ENCODE data around the gene TMEM203. TPM values are rescaled to one million over a fixed set of nuclear protein-coding genes. Genes with fewer than 3 reads are reported as not detected.
A peak's percentile ranks its signal among the peaks of the same experiment; 100 is the strongest.

Gene TMEM203
- total and polyA plus RNA-seq, 10 of the 15 experiments (the other 5 are each of a cell fraction or from before 2014, with no cell fraction given) = 7.2 to 68.1 (median 33.8) TPM

DNA sequence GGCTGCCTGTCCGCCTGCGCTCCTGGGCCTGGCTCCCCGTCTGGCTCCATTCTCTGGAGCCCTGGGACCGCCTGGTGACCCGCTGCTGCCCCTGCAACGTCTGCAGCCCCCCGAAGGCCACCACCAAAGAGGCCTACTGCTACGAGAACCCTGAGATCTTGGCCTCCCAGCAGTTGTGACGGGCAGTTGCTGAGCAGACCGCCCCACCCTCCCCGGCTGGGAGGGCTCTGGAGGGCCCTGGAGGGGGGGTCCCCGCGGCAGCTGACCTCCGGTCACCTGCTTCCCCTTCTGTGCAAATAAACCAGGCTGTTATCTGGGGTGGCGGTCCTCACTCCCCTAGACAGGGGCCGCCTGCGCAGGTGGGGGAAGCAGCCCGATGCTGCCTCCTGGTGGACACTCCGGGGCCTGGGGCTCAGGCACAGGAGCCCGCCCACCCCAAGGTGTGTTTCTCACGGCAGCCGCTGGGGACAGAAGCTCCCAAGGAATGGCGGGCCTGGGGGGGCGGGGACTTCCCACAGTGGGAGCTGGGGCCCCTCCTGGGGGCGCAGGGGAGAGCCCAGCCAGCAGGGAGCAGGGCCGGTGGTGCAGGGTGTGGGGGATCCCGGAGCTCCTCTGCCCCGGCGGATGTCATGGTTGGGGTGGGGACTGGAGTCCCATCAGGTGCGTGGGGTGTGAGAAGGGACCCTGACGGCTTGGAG is 30.9 kb upstream of the TMEM203 start (continued):
- TF ChIP-seq KDM1A (IDR thresholded peaks at IDR 0.05; ENCODE audit: borderline replicate concordance) (no peak), SMC3 (IDR thresholded peaks at IDR 0.05; ENCODE audit: borderline replicate concordance, low read length) (peak; percentile 88), POLR2A (IDR thresholded peaks at IDR 0.05; ENCODE audit: low read depth, low read length) (no peak), DPF2 (IDR thresholded peaks at IDR 0.05) (peak; percentile 75; the same call in 1 of the 2 replicates), ZSCAN29 (IDR thresholded peaks at IDR 0.05) (no peak), CHD4 (IDR thresholded peaks at IDR 0.05) (no peak), CREM (IDR thresholded peaks at IDR 0.05; ENCODE audit: low read depth) (peak; percentile 23; the same call in 1 of the 2 replicates), HDGF (IDR thresholded peaks at IDR 0.05) (0 out of 2 replicates have a peak, but pooled peaks have one; percentile 41), ETV6 (conservative IDR thresholded peaks at IDR 0.05 in 1 of 2, IDR thresholded peaks at IDR 0.05 in 1 of 2; ENCODE audit: borderline replicate concordance in 1 of 2, low read depth in 1 of 2) (no peak), TCF7 (IDR thresholded peaks at IDR 0.05; ENCODE audit: borderline replicate concordance) (no peak), GATAD2B (conservative IDR thresholded peaks at IDR 0.05; ENCODE audit: low read depth) (peak; percentile 96), MEF2B (IDR thresholded peaks at IDR 0.05; ENCODE audit: partially characterized antibody, poor library complexity, severe bottlenecking) (peak; percentile 80), GABPA (IDR thresholded peaks at IDR 0.05; ENCODE audit: low read depth) (no peak), NR2C2 (IDR thresholded peaks at IDR 0.05; ENCODE audit: borderline replicate concordance, control insufficient read depth, insufficient read length, low read depth) (no peak), HDAC6 (IDR thresholded peaks at IDR 0.05; ENCODE audit: unreplicated experiment) (no peak), FOXM1 (IDR thresholded peaks at IDR 0.05; ENCODE audit: low read depth, low read length) (no peak), EED (IDR thresholded peaks at IDR 0.05; ENCODE audit: low read depth) (peak; percentile 68), SUPT20H (IDR thresholded peaks at IDR 0.05; ENCODE audit: borderline replicate concordance, control insufficient read depth, low read depth, low read length) (no peak)
- TF ChIP-seq, protein P1, sequence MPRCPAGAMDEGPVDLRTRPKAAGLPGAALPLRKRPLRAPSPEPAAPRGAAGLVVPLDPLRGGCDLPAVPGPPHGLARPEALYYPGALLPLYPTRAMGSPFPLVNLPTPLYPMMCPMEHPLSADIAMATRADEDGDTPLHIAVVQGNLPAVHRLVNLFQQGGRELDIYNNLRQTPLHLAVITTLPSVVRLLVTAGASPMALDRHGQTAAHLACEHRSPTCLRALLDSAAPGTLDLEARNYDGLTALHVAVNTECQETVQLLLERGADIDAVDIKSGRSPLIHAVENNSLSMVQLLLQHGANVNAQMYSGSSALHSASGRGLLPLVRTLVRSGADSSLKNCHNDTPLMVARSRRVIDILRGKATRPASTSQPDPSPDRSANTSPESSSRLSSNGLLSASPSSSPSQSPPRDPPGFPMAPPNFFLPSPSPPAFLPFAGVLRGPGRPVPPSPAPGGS (IDR thresholded peaks at IDR 0.05; ENCODE audit: borderline replicate concordance, insufficient read depth, low read depth, low read length, poor library complexity, severe bottlenecking) = no peak
- TF ChIP-seq, protein P2, sequence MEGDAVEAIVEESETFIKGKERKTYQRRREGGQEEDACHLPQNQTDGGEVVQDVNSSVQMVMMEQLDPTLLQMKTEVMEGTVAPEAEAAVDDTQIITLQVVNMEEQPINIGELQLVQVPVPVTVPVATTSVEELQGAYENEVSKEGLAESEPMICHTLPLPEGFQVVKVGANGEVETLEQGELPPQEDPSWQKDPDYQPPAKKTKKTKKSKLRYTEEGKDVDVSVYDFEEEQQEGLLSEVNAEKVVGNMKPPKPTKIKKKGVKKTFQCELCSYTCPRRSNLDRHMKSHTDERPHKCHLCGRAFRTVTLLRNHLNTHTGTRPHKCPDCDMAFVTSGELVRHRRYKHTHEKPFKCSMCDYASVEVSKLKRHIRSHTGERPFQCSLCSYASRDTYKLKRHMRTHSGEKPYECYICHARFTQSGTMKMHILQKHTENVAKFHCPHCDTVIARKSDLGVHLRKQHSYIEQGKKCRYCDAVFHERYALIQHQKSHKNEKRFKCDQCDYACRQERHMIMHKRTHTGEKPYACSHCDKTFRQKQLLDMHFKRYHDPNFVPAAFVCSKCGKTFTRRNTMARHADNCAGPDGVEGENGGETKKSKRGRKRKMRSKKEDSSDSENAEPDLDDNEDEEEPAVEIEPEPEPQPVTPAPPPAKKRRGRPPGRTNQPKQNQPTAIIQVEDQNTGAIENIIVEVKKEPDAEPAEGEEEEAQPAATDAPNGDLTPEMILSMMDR (IDR thresholded peaks at IDR 0.05 in 2 of 3, conservative IDR thresholded peaks at IDR 0.05 in 1 of 3; ENCODE audit: control insufficient read depth in 2 of 3, extremely low read depth in 1 of 3, insufficient read depth in 1 of 3, low read depth in 3 of 3, low read length in 3 of 3) = peak; percentile 99 to 100 (median 100); a peak in 5 of 6 replicates
- TF ChIP-seq, protein P3, sequence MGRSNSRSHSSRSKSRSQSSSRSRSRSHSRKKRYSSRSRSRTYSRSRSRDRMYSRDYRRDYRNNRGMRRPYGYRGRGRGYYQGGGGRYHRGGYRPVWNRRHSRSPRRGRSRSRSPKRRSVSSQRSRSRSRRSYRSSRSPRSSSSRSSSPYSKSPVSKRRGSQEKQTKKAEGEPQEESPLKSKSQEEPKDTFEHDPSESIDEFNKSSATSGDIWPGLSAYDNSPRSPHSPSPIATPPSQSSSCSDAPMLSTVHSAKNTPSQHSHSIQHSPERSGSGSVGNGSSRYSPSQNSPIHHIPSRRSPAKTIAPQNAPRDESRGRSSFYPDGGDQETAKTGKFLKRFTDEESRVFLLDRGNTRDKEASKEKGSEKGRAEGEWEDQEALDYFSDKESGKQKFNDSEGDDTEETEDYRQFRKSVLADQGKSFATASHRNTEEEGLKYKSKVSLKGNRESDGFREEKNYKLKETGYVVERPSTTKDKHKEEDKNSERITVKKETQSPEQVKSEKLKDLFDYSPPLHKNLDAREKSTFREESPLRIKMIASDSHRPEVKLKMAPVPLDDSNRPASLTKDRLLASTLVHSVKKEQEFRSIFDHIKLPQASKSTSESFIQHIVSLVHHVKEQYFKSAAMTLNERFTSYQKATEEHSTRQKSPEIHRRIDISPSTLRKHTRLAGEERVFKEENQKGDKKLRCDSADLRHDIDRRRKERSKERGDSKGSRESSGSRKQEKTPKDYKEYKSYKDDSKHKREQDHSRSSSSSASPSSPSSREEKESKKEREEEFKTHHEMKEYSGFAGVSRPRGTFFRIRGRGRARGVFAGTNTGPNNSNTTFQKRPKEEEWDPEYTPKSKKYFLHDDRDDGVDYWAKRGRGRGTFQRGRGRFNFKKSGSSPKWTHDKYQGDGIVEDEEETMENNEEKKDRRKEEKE (IDR thresholded peaks at IDR 0.05) = no peak
- TF ChIP-seq, protein P4, sequence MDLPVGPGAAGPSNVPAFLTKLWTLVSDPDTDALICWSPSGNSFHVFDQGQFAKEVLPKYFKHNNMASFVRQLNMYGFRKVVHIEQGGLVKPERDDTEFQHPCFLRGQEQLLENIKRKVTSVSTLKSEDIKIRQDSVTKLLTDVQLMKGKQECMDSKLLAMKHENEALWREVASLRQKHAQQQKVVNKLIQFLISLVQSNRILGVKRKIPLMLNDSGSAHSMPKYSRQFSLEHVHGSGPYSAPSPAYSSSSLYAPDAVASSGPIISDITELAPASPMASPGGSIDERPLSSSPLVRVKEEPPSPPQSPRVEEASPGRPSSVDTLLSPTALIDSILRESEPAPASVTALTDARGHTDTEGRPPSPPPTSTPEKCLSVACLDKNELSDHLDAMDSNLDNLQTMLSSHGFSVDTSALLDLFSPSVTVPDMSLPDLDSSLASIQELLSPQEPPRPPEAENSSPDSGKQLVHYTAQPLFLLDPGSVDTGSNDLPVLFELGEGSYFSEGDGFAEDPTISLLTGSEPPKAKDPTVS (IDR thresholded peaks at IDR 0.05; ENCODE audit: low read depth, low read length) = no peak
- TF ChIP-seq, protein P5, sequence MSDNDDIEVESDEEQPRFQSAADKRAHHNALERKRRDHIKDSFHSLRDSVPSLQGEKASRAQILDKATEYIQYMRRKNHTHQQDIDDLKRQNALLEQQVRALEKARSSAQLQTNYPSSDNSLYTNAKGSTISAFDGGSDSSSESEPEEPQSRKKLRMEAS (IDR thresholded peaks at IDR 0.05; ENCODE audit: low read depth, low read length) = no peak

Data from GM12878 (cell line).